Ishikawa (cell line): Measurements from ENCODE around the gene KCNQ5.

Experiments
- CEBPB ChIP-seq: IDR thresholded peaks from 2 replicates; pipeline ENCODE4 v1.6.1; 2012
- CREB1 ChIP-seq: IDR thresholded peaks from 2 replicates; pipeline ENCODE4 v1.6.1; 2012; ENCODE audit warnings: low read depth
- EGR1 ChIP-seq: IDR thresholded peaks from 2 replicates; pipeline ENCODE4 v1.6.1; 2012
- EP300 ChIP-seq: IDR thresholded peaks from 2 replicates; pipeline ENCODE4 v1.6.1; 2012; ENCODE audit warnings: borderline replicate concordance
- FOXM1 ChIP-seq: IDR thresholded peaks from 2 replicates; pipeline ENCODE4 v1.6.1; 2012; ENCODE audit warnings: low read depth, borderline replicate concordance
- NFIC ChIP-seq: IDR thresholded peaks from 2 replicates; pipeline ENCODE4 v1.6.1; 2012
- RAD21 ChIP-seq: IDR thresholded peaks from 2 replicates; pipeline ENCODE4 v1.6.1; 2012; ENCODE audit warnings: low read depth
- TAF1 ChIP-seq: IDR thresholded peaks from 2 replicates; pipeline ENCODE4 v1.6.1; 2012; ENCODE audit warnings: low read depth, mild to moderate bottlenecking
- TCF12 ChIP-seq: IDR thresholded peaks from 2 replicates; pipeline ENCODE4 v1.6.1; 2012; ENCODE audit warnings: low read depth
- TEAD4 ChIP-seq: IDR thresholded peaks from 2 replicates; pipeline ENCODE4 v1.6.1; 2012
- YY1 ChIP-seq: IDR thresholded peaks from 2 replicates; pipeline ENCODE4 v1.6.1; 2012; ENCODE audit warnings: low read depth
- ZBTB7A ChIP-seq: IDR thresholded peaks from 2 replicates; pipeline ENCODE4 v1.6.1; 2012; ENCODE audit warnings: low read depth
- TF ChIP-seq, protein P1 (sequence below): IDR thresholded peaks from 2 replicates; pipeline ENCODE4 v1.6.1; 2012
- TF ChIP-seq, protein P2 (sequence below): IDR thresholded peaks from 2 replicates; pipeline ENCODE4 v1.6.1; 2012; ENCODE audit warnings: low read depth, mild to moderate bottlenecking
- TF ChIP-seq, protein P3 (sequence below): IDR thresholded peaks from 2 replicates; pipeline ENCODE4 v1.6.1; 2012

Gene KCNQ5

DNA sequence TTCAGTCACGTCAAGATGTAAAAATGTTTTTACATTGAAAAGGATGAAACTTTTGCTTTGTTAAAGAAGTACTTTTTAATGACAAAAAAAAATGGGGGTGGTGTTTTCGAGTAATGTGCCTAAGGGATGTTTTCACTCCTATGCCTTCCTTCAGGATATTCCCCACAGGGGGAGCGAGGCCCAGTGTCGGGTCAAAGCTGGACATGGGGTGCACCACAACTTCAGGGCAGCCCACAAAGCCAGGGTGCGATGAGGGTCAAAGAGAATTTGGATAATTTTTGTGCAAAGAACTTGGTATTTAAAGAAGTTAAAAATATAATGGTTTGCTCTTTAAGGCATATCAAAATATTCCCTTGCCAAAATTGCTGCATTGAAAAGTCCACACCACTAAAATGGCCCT, 247.8 kb downstream of the KCNQ5 start:
- TF ChIP-seq TAF1, result no peak
- TF ChIP-seq EGR1, result no peak
- TF ChIP-seq, protein P1, sequence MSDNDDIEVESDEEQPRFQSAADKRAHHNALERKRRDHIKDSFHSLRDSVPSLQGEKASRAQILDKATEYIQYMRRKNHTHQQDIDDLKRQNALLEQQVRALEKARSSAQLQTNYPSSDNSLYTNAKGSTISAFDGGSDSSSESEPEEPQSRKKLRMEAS, result no peak
- no peak for TF ChIP-seq NFIC
- no peak for TF ChIP-seq CEBPB
- TF ChIP-seq, protein P2, sequence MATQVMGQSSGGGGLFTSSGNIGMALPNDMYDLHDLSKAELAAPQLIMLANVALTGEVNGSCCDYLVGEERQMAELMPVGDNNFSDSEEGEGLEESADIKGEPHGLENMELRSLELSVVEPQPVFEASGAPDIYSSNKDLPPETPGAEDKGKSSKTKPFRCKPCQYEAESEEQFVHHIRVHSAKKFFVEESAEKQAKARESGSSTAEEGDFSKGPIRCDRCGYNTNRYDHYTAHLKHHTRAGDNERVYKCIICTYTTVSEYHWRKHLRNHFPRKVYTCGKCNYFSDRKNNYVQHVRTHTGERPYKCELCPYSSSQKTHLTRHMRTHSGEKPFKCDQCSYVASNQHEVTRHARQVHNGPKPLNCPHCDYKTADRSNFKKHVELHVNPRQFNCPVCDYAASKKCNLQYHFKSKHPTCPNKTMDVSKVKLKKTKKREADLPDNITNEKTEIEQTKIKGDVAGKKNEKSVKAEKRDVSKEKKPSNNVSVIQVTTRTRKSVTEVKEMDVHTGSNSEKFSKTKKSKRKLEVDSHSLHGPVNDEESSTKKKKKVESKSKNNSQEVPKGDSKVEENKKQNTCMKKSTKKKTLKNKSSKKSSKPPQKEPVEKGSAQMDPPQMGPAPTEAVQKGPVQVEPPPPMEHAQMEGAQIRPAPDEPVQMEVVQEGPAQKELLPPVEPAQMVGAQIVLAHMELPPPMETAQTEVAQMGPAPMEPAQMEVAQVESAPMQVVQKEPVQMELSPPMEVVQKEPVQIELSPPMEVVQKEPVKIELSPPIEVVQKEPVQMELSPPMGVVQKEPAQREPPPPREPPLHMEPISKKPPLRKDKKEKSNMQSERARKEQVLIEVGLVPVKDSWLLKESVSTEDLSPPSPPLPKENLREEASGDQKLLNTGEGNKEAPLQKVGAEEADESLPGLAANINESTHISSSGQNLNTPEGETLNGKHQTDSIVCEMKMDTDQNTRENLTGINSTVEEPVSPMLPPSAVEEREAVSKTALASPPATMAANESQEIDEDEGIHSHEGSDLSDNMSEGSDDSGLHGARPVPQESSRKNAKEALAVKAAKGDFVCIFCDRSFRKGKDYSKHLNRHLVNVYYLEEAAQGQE, result no peak
- TF ChIP-seq ZBTB7A, result no peak
- no peak for TF ChIP-seq EP300
- no peak for TF ChIP-seq YY1
- no peak for TF ChIP-seq TEAD4
- TF ChIP-seq CREB1, result no peak

DNA sequence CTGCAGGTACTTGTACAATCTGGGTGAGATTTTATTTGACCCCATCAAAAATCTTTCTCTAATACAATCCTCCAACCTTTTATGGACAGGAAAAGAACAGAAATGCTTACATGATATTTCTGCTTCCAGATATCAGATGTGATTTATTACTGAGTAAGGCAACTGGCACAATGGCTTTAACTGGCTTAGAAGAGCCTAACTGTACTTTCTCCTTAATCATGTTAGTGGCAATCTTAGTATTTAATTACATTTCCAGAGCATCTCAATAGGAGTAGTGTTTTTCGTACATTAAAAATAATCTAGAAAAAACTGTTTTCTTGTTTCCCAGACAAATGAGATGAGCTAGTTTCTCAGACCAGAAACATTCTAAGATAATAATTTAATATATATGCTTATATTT, 251.6 kb downstream of the KCNQ5 start:
- no peak for TF ChIP-seq CREB1
- TF ChIP-seq, protein P3, sequence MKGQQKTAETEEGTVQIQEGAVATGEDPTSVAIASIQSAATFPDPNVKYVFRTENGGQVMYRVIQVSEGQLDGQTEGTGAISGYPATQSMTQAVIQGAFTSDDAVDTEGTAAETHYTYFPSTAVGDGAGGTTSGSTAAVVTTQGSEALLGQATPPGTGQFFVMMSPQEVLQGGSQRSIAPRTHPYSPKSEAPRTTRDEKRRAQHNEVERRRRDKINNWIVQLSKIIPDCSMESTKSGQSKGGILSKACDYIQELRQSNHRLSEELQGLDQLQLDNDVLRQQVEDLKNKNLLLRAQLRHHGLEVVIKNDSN, result no peak
- TF ChIP-seq NFIC, result no peak
- no peak for TF ChIP-seq TAF1
- no peak for TF ChIP-seq TCF12
- no peak for TF ChIP-seq RAD21
- TF ChIP-seq CEBPB, result no peak
- TF ChIP-seq, protein P2, result no peak
- no peak for TF ChIP-seq YY1

DNA sequence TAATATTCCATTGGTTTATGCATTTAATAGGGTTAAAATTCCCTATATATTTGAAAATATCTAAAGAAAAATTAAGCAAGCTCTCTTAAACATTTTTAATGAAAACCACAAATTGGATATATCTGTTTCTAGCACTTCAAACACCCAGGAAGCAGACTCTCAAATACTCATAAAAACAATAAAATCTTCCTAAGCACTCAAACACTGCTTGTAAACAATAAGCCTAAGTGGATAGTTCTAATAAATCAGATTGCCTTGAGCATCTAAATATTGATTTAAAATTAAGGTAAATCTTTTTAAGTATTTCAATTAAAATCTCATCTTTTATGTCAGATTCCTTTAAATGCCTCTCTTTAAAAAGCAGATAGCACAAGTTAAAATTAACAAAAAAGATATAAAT, 254.4 kb downstream of the KCNQ5 start:
- TF ChIP-seq TCF12, result no peak
- no peak for TF ChIP-seq NFIC
- TF ChIP-seq ZBTB7A, result no peak
- no peak for TF ChIP-seq RAD21
- TF ChIP-seq CREB1, result no peak
- TF ChIP-seq EP300, result no peak
- no peak for TF ChIP-seq YY1
- no peak for TF ChIP-seq TAF1
- TF ChIP-seq, protein P1, result no peak
- TF ChIP-seq CEBPB, result no peak
- TF ChIP-seq, protein P3, result no peak
- no peak for TF ChIP-seq TEAD4
- TF ChIP-seq EGR1, result no peak
- TF ChIP-seq, protein P2, result no peak
- no peak for TF ChIP-seq FOXM1

DNA sequence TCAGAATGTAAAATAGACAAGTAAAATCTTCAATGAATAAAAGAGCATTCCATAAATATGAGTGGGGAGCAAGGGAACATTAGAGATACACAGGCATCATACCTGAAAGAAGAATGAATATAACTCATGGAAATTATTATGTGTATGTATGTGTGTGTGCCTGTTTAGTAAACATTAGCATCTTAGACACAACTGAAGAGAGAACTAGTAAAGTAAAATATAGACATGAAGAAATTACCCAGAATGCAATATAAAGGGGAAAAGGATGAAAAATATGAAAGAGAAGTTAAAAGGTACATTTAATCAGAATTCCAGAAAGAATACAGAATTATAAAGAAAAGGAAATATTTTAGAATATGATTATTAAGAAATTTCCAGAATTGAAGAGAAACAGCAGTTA, 264.3 kb downstream of the KCNQ5 start:
- no peak for TF ChIP-seq CEBPB
- no peak for TF ChIP-seq TCF12
- TF ChIP-seq, protein P3, result no peak
- no peak for TF ChIP-seq TEAD4
- TF ChIP-seq NFIC, result no peak
- TF ChIP-seq CREB1, result no peak
- no peak for TF ChIP-seq RAD21
- TF ChIP-seq, protein P2, result no peak
- TF ChIP-seq FOXM1, result no peak
- no peak for TF ChIP-seq YY1
- TF ChIP-seq, protein P1, result no peak
- no peak for TF ChIP-seq TAF1
- no peak for TF ChIP-seq EP300
- no peak for TF ChIP-seq ZBTB7A
- TF ChIP-seq EGR1, result no peak
